Brain microvascular endothelial cell (primary cell): Measurements from ENCODE around the gene UHMK1.

ENCODE experiments used
- DNase-seq: peaks from one replicate; pipeline ENCODE4 v3.0.0-alpha.2; 2020
- H3K27ac ChIP-seq: fragments of 250-450 bp; sonication (Bioruptor Pico); 2 replicates; pipeline ENCODE4 v1.5.1; 2020; ENCODE audit warnings: mild to moderate bottlenecking, moderate library complexity
- H3K27me3 ChIP-seq: fragments of 250-450 bp; sonication (Bioruptor Pico); replicated peaks from 2 replicates; pipeline ENCODE4 v1.5.1; 2020; ENCODE audit warnings: mild to moderate bottlenecking
- H3K36me3 ChIP-seq: fragments of 250-450 bp; sonication (Bioruptor Pico); replicated peaks from 2 replicates; pipeline ENCODE4 v1.5.1; 2020; ENCODE audit warnings: mild to moderate bottlenecking
- H3K4me3 ChIP-seq: 2 replicates; pipeline ENCODE4 v1.5.1; 2011; ENCODE audit warnings: low read depth, mild to moderate bottlenecking, control low read depth, low read length, moderate library complexity
- CTCF ChIP-seq: IDR thresholded peaks from 2 replicates; pipeline ENCODE4 v1.5.1; 2011; ENCODE audit warnings: low read depth, mild to moderate bottlenecking, moderate library complexity, low read length, control low read depth, inconsistent platforms; ENCODE audit errors: missing control alignments
- in situ Hi-C: cut with HindIII; loops from 2 replicates; pipeline ENCODE4 v1.10.0; 2017; ENCODE audit warnings: low sequenced_read_pairs, low pct_ligation_motif_present

UHMK1 gene

GRCh38 chr1:162549001-162549400, 51.4 kb downstream of the UHMK1 start:
- no peak overlapping the region for H3K4me3 ChIP-seq
- no peaks in the 10 kb centered on the region for H3K27me3 ChIP-seq
- in situ Hi-C loops = no loop called here
- no peak for DNase-seq
- no peaks in the 10 kb centered on the region for H3K36me3 ChIP-seq
- TF ChIP-seq CTCF = no peak
- H3K27ac ChIP-seq = no peak overlapping the region

- H3K36me3 ChIP-seq = no peaks in the 10 kb centered on the region
- no peak overlapping the region for H3K4me3 ChIP-seq
- no peak for TF ChIP-seq CTCF
- H3K27ac ChIP-seq = no peak overlapping the region
- no peak for DNase-seq
- in situ Hi-C loops = no loop called here
- no peaks in the 10 kb centered on the region for H3K27me3 ChIP-seq
Measured at GRCh38 chr1:162550925-162551324, 53.3 kb downstream of the UHMK1 start.

GRCh38 chr1:162551969-162552683, 54.5 kb downstream of the UHMK1 start:
- H3K36me3 ChIP-seq = no peaks in the 10 kb centered on the region
- no peak overlapping the region for H3K4me3 ChIP-seq
- H3K27ac ChIP-seq = no peak overlapping the region
- no peak for TF ChIP-seq CTCF
- in situ Hi-C loops = no loop called here
- H3K27me3 ChIP-seq = no peaks in the 10 kb centered on the region
- no peak for DNase-seq

GRCh38 chr1:162552684-162553252, 55.1 kb downstream of the UHMK1 start:
- Histone ChIP-seq H3K27ac (no peak overlapping the region), H3K27me3 (no peaks in the 10 kb centered on the region), H3K4me3 (no peak overlapping the region), H3K36me3 (no peaks in the 10 kb centered on the region)
- TF ChIP-seq CTCF = no peak
- no peak for DNase-seq
- in situ Hi-C loops = no loop called here

GRCh38 chr1:162554258-162554657, 56.6 kb downstream of the UHMK1 start:
- no peak for DNase-seq
- H3K27me3 ChIP-seq = no peaks in the 10 kb centered on the region
- H3K27ac ChIP-seq = no peak overlapping the region
- H3K4me3 ChIP-seq = no peak overlapping the region
- no peaks in the 10 kb centered on the region for H3K36me3 ChIP-seq
- no peak for TF ChIP-seq CTCF
- in situ Hi-C loops = no loop called here

- no peak for DNase-seq
- TF ChIP-seq CTCF = no peak
- in situ Hi-C loops = no loop called here
- Histone ChIP-seq H3K4me3 (no peak overlapping the region), H3K27me3 (no peaks in the 10 kb centered on the region), H3K27ac (no peak overlapping the region), H3K36me3 (no peaks in the 10 kb centered on the region)
Measured at GRCh38 chr1:162557536-162557935, 59.9 kb downstream of the UHMK1 start.
